Measurements from ENCODE around the gene KRTAP7-1. TPM values are rescaled to one million over a fixed set of nuclear protein-coding genes. Genes with fewer than 3 reads are reported as not detected.

Gene KRTAP7-1
- total and polyA plus RNA-seq, 9 of the 15 experiments (the other 6 are each of a cell fraction or from before 2014, with no cell fraction given), result not detected

DNA sequence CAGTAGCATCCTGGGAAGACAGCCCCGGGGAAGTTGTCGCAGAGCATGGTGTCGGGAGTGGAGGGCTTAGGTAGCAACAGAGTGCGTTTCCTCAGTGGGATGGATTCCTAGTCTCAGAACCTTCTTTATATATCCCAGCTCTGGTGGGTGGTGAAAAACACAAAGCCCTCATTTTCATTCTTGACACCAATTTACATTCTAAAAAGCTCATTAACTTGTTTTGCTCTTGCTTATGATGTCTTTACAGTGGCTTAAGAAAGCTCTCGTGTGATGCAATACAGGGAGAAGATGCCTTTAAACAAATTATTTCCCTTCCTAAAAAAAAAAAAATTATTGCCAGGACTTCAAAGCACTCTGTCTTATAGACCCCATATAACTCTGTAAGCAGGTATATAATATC lies 16.4 kb downstream of the KRTAP7-1 start, which contains the start of gene KRTAP8-1 (continued):
- TF ChIP-seq, protein P1, sequence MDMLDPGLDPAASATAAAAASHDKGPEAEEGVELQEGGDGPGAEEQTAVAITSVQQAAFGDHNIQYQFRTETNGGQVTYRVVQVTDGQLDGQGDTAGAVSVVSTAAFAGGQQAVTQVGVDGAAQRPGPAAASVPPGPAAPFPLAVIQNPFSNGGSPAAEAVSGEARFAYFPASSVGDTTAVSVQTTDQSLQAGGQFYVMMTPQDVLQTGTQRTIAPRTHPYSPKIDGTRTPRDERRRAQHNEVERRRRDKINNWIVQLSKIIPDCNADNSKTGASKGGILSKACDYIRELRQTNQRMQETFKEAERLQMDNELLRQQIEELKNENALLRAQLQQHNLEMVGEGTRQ (CRISPR knock-in tag; IDR thresholded peaks at IDR 0.05), result no peak
- no peak for TF ChIP-seq ERF (CRISPR knock-in tag; IDR thresholded peaks at IDR 0.05)

DNA sequence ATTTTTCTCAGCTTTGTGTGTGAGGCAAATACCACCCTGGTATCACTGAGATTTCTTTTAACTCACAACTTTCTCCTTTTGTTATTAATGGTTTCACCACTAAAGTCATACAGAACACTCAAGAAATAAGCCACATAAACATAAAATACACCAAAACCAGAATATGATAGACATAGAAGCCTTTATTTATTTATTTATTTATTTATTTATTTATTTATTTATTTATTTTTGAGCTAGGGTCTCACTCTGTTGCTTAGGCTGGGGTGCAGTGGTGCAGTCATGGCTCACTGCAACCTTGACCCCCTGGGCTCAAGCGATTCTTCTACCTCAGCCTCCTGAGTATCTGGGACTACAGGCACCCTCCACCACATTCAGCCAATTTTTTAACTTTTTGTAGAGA lies 29.0 kb downstream of the KRTAP7-1 start:
- in situ Hi-C loops (cut with MboI), result no loop called here
- FAIRE-seq, result no peak
- no peaks in the 10 kb centered on the region; the same call in 1 of the 2 replicates for H3K9me3 ChIP-seq (replicated peaks; ENCODE audit: control insufficient read depth, insufficient read depth, low read depth, low read length)

More for the DNA sequence above, 29.0 kb downstream of the KRTAP7-1 start:
- ATAC-seq (no peak), DNase-seq (ENCODE audit: extremely low read depth in 1 of 4, low spot score in 3 of 4) (no peak)
- Histone ChIP-seq H4K20me1 (replicated peaks; ENCODE audit: control insufficient read depth, insufficient read depth, low read length) (no peaks in the 10 kb centered on the region), H2AFZ (ENCODE audit: low read depth, low read length) (no peak overlapping the region), H3K79me2 (ENCODE audit: control insufficient read depth, insufficient read depth, low read length) (no peaks in the 10 kb centered on the region), H3K9me1 (ENCODE audit: control insufficient read depth, insufficient read depth, low read length) (no peaks in the 10 kb centered on the region), H3K27me3 (ENCODE audit: control insufficient read depth in 2 of 2, insufficient read depth in 2 of 2, low read length in 2 of 2) (no peaks in the 10 kb centered on the region), H3K36me3 (ENCODE audit: control insufficient read depth, insufficient read depth, low read length) (no peaks in the 10 kb centered on the region), H3K4me3 (no peak overlapping the region), H3K27ac (ENCODE audit: extremely low read depth, low read depth, low read length) (no peak overlapping the region), H3K4me1 (replicated peaks in 1 of 2; ENCODE audit: control insufficient read depth in 2 of 2, insufficient read depth in 2 of 2, low read length in 2 of 2) (no peaks in the 10 kb centered on the region), H3K4me2 (ENCODE audit: insufficient read depth, low read length) (no peak overlapping the region), H3K9ac (ENCODE audit: insufficient read depth in 1 of 2, low read depth in 2 of 2, low read length in 2 of 2) (no peak overlapping the region)
- CTCF ChIA-PET (ENCODE audit: low intra/inter-chr PET ratio), result no interaction called here
- WGBS (ENCODE audit: insufficient coverage, low coverage, missing lambda C conversion rate), result 0% methylated on average over 1 of the region's 1 CpG
- no TSS peak for BruUV-seq (replicated peaks)
- intact Hi-C loops (cut with micrococcal nuclease), result no loop called here
- TF ChIP-seq, protein P2, sequence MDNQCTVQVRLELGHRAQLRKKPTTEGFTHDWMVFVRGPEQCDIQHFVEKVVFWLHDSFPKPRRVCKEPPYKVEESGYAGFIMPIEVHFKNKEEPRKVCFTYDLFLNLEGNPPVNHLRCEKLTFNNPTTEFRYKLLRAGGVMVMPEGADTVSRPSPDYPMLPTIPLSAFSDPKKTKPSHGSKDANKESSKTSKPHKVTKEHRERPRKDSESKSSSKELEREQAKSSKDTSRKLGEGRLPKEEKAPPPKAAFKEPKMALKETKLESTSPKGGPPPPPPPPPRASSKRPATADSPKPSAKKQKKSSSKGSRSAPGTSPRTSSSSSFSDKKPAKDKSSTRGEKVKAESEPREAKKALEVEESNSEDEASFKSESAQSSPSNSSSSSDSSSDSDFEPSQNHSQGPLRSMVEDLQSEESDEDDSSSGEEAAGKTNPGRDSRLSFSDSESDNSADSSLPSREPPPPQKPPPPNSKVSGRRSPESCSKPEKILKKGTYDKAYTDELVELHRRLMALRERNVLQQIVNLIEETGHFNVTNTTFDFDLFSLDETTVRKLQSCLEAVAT (IDR thresholded peaks at IDR 0.05), result no peak
- TF ChIP-seq ZNF282 (CRISPR knock-in tag; IDR thresholded peaks at IDR 0.05), result no peak
- no peak for TF ChIP-seq PHB (CRISPR knock-in tag; IDR thresholded peaks at IDR 0.05)
- TF ChIP-seq HMG20A (CRISPR knock-in tag; conservative IDR thresholded peaks at IDR 0.05), result no peak
- TF ChIP-seq EP300 (IDR thresholded peaks at IDR 0.05; ENCODE audit: low read length), result no peak
- no peak for TF ChIP-seq ZNF766 (CRISPR knock-in tag; conservative IDR thresholded peaks at IDR 0.05)
- no peak for TF ChIP-seq ZNF41 (CRISPR knock-in tag; conservative IDR thresholded peaks at IDR 0.05)
- TF ChIP-seq, protein P3, sequence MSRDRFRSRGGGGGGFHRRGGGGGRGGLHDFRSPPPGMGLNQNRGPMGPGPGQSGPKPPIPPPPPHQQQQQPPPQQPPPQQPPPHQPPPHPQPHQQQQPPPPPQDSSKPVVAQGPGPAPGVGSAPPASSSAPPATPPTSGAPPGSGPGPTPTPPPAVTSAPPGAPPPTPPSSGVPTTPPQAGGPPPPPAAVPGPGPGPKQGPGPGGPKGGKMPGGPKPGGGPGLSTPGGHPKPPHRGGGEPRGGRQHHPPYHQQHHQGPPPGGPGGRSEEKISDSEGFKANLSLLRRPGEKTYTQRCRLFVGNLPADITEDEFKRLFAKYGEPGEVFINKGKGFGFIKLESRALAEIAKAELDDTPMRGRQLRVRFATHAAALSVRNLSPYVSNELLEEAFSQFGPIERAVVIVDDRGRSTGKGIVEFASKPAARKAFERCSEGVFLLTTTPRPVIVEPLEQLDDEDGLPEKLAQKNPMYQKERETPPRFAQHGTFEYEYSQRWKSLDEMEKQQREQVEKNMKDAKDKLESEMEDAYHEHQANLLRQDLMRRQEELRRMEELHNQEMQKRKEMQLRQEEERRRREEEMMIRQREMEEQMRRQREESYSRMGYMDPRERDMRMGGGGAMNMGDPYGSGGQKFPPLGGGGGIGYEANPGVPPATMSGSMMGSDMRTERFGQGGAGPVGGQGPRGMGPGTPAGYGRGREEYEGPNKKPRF (IDR thresholded peaks at IDR 0.05; ENCODE audit: low read depth, low read length), result no peak
- no peak for TF ChIP-seq BCL6 (CRISPR knock-in tag; IDR thresholded peaks at IDR 0.05)
- no peak for TF ChIP-seq NCOR1 (IDR thresholded peaks at IDR 0.05)
- no peak for TF ChIP-seq GTF2A2 (tag; IDR thresholded peaks at IDR 0.05)
- TF ChIP-seq, protein P4, sequence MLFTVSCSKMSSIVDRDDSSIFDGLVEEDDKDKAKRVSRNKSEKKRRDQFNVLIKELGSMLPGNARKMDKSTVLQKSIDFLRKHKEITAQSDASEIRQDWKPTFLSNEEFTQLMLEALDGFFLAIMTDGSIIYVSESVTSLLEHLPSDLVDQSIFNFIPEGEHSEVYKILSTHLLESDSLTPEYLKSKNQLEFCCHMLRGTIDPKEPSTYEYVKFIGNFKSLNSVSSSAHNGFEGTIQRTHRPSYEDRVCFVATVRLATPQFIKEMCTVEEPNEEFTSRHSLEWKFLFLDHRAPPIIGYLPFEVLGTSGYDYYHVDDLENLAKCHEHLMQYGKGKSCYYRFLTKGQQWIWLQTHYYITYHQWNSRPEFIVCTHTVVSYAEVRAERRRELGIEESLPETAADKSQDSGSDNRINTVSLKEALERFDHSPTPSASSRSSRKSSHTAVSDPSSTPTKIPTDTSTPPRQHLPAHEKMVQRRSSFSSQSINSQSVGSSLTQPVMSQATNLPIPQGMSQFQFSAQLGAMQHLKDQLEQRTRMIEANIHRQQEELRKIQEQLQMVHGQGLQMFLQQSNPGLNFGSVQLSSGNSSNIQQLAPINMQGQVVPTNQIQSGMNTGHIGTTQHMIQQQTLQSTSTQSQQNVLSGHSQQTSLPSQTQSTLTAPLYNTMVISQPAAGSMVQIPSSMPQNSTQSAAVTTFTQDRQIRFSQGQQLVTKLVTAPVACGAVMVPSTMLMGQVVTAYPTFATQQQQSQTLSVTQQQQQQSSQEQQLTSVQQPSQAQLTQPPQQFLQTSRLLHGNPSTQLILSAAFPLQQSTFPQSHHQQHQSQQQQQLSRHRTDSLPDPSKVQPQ (CRISPR knock-in tag; IDR thresholded peaks at IDR 0.05; ENCODE audit: borderline replicate concordance), result no peak
- TF ChIP-seq SMARCA5 (IDR thresholded peaks at IDR 0.05), result no peak
- no peak for TF ChIP-seq GABPB1 (CRISPR knock-in tag; IDR thresholded peaks at IDR 0.05)
- TF ChIP-seq FOSL1 (tag; conservative IDR thresholded peaks at IDR 0.05), result no peak
- POLR2A ChIA-PET, result no interaction called here

All from K562 (cell line).